ENCODE measurements around the gene EEFSEC. TPM values are rescaled to one million over a fixed set of nuclear protein-coding genes. Genes with fewer than 3 reads are reported as not detected.
A peak's percentile ranks its signal among the peaks of the same experiment; 100 is the strongest.

EEFSEC gene
- total and polyA plus RNA-seq, 2 of the 8 experiments (the other 6 are each of a cell fraction or from before 2014, with no cell fraction given): 13.1 to 19.8 TPM

DNA sequence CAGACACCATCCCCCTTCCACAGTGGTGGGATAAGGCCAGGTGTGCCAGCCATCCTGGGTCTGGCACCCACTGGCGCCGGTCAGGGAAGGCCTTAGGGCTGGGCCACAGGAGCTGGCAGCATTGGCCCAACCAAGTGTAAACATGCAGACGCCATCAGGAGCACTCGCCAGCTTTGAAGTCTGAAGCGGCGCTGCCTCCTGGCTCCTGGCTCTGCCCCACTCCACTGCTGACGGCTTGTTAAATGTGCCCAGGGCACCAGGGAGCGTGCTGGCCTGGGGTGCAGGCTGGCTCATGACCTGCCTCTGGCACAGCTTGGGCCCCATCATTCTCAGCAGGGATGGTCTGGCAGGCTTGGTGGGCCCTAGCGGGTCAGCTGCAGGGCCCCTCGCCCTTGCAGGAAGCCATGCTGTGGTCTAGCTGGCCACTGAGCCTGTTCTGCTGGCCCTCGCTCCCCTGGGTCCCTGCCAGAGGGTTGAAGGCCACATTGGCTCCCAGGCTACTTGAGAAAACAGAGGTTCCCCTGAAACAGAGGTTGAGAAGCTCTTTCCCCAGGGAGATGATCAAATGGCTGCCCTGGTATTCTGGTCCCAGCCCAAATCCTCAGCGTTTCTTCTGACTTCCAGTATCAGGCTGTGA lies 196.8 kb downstream of the EEFSEC start:
- Histone ChIP-seq H3K4me3 (ENCODE audit: extremely low read depth in 1 of 4, insufficient read depth in 2 of 4, low read depth in 3 of 4, low read length in 4 of 4) (no peak overlapping the region), H3K27ac (ENCODE audit: low read depth, low read length) (no peak overlapping the region), H3K23me2 (ENCODE audit: low read depth, low read length) (no peaks in the 10 kb centered on the region; the same call in 1 of the 2 replicates), H2AFZ (ENCODE audit: low read length) (no peak overlapping the region), H4K20me1 (replicated peaks in 1 of 2; ENCODE audit: control insufficient read depth in 1 of 2, insufficient read depth in 2 of 2, low read length in 2 of 2) (no peaks in the 10 kb centered on the region), H3K9ac (replicated peaks in 1 of 4; ENCODE audit: extremely low read depth in 1 of 4, low read depth in 3 of 4, low read length in 3 of 4) (no peak overlapping the region), H3K14ac (ENCODE audit: insufficient read length) (no peak overlapping the region), H2AK5ac (ENCODE audit: low read depth, low read length) (no peak overlapping the region; the same call in 1 of the 2 replicates), H3K4ac (replicated peaks; ENCODE audit: insufficient read length, low read depth, low read length) (no peak overlapping the region), H3K79me2 (ENCODE audit: control insufficient read depth in 1 of 2, insufficient read depth in 2 of 2, low read length in 2 of 2) (no peaks in the 10 kb centered on the region), H3K9me3 (ENCODE audit: insufficient read depth in 2 of 2, low read depth in 1 of 2, low read length in 1 of 2) (no peaks in the 10 kb centered on the region), H4K8ac (ENCODE audit: extremely low read depth, insufficient read depth, low read length) (0 out of 2 replicates have a peak overlapping the region, but pooled peaks have one; percentile 57), H3K36me3 (ENCODE audit: control insufficient read depth in 2 of 4, insufficient read depth in 4 of 4, low read length in 3 of 4) (no peaks in the 10 kb centered on the region), H2BK15ac (ENCODE audit: low read length) (no peak overlapping the region), H3K23ac (ENCODE audit: insufficient read length) (no peak overlapping the region), H2BK12ac (ENCODE audit: low read depth, low read length) (no peak overlapping the region), H2BK20ac (ENCODE audit: low read length) (no peak overlapping the region), H3K18ac (ENCODE audit: extremely low read depth, low read length) (no peak overlapping the region), H4K91ac (replicated peaks; ENCODE audit: insufficient read length, low read length) (no peak overlapping the region), H3K27me3 (replicated peaks in 1 of 4; ENCODE audit: control insufficient read depth in 3 of 4, extremely low read depth in 1 of 4, insufficient read depth in 3 of 4, low read length in 3 of 4) (no peaks in the 10 kb centered on the region), H4K5ac (ENCODE audit: insufficient read length, low read depth, low read length) (no peak overlapping the region), H3K4me1 (replicated peaks in 1 of 4; ENCODE audit: control insufficient read depth in 3 of 4, insufficient read depth in 4 of 4, low read length in 3 of 4) (peaks cover 5 to 10% (median 9%) of the 10 kb centered on the region in 4 experiments), H3K56ac (replicated peaks; ENCODE audit: insufficient read length, low read depth, low read length) (no peak overlapping the region), H3K4me2 (ENCODE audit: insufficient read depth in 1 of 2, low read depth in 2 of 2, low read length in 2 of 2) (no peak overlapping the region), H2BK5ac (ENCODE audit: low read depth, low read length) (no peak overlapping the region), H3K79me1 (ENCODE audit: low read depth, low read length) (no peaks in the 10 kb centered on the region), H2BK120ac (replicated peaks; ENCODE audit: low read depth, low read length) (no peak overlapping the region)
- WGBS, 2 experiments (ENCODE audit: extremely low coverage in 1 of 2, insufficient coverage in 1 of 2, insufficient read length in 1 of 2, insufficient replicate concordance in 2 of 2, low coverage in 1 of 2, low lambda C conversion rate in 2 of 2, missing lambda C conversion rate in 1 of 2): 88% methylated on average over 12 of the region's 12 CpGs; no CpG with 5 or more reads in 1 of the 2 experiments
- DNase-seq (ENCODE audit: low read depth in 1 of 2, low spot score in 2 of 2) (no peak), FAIRE-seq (no peak)
- POLR2A ChIA-PET (ENCODE audit: partially characterized antibody): interaction anchor here (3.3 kb wide), 1 partner anchor 14 kb away, joined by 9 read pairs; no protein-coding TSS in a partner anchor
- CTCF ChIA-PET (ENCODE audit: partially characterized antibody): interaction anchor here (0.8 to 4.6 kb wide), 8 partner anchors 9 to 671 kb away, joined by 3 to 31 read pairs (median 6); no protein-coding TSS in a partner anchor
- TF ChIP-seq BRCA1 (IDR thresholded peaks at IDR 0.05; ENCODE audit: low read depth, low read length) (no peak), KDM5A (IDR thresholded peaks at IDR 0.05; ENCODE audit: low read length) (no peak), HDAC6 (IDR thresholded peaks at IDR 0.05; ENCODE audit: low read depth, low read length) (no peak)
